ENCODE measurements around the gene RAD51AP1. TPM values are rescaled to one million over a fixed set of nuclear protein-coding genes. Genes with fewer than 3 reads are reported as not detected.

RAD51AP1 gene
- total and polyA plus RNA-seq, 4 donors = 2.1 to 6.9 (median 3.5) TPM

DNA sequence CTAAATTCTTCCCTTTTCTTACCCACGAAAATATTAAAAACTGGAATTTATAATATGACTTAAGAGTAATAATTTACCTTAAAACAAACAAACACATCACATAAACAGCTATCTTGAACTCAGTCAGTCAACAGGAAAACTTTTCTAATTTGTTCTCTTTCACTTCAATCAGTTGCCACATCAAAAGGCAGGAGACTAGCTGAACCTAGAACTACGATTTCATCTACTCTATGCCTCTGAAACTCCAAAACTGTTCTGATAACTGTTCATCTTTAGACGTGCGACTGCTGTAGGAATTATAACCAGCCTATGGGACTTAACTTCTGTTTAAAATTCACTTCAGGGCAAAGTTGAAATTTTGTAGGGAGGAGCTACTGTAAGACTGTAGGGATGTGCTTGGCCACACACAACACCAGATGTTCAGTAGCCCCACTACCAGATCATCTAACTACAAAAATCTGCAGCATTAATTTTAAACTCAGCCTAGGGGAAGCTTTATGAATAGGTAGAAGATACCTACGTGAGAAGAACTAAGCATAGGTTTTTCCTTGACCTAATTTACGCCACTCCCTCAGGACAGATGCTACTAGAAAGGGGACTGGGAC lies 7.6 kb upstream of the RAD51AP1 start:
- no peaks in the 10 kb centered on the region for H3K27me3 ChIP-seq (ENCODE audit: control insufficient read depth in 3 of 3, insufficient read depth in 3 of 3, low read length in 2 of 3)
- H3K4me1 ChIP-seq (ENCODE audit: control insufficient read depth in 5 of 5, insufficient read depth in 5 of 5, low read length in 5 of 5) = no peaks in the 10 kb centered on the region
- no peaks in the 10 kb centered on the region for H3K9me3 ChIP-seq (ENCODE audit: control insufficient read depth in 4 of 4, insufficient read depth in 3 of 4, low read length in 3 of 4)
- H3K4me3 ChIP-seq = no peak overlapping the region
- TF ChIP-seq, protein P1, sequence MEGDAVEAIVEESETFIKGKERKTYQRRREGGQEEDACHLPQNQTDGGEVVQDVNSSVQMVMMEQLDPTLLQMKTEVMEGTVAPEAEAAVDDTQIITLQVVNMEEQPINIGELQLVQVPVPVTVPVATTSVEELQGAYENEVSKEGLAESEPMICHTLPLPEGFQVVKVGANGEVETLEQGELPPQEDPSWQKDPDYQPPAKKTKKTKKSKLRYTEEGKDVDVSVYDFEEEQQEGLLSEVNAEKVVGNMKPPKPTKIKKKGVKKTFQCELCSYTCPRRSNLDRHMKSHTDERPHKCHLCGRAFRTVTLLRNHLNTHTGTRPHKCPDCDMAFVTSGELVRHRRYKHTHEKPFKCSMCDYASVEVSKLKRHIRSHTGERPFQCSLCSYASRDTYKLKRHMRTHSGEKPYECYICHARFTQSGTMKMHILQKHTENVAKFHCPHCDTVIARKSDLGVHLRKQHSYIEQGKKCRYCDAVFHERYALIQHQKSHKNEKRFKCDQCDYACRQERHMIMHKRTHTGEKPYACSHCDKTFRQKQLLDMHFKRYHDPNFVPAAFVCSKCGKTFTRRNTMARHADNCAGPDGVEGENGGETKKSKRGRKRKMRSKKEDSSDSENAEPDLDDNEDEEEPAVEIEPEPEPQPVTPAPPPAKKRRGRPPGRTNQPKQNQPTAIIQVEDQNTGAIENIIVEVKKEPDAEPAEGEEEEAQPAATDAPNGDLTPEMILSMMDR (IDR thresholded peaks at IDR 0.05; ENCODE audit: control extremely low read depth, extremely low read depth) = no peak
- H3K27ac ChIP-seq (ENCODE audit: low read depth in 1 of 2, low read length in 1 of 2) = no peak overlapping the region
- no peak overlapping the region for H3K9ac ChIP-seq (ENCODE audit: insufficient read depth in 1 of 2, low read length in 2 of 2)
- peaks cover 0 to 13% (median 8%) of the 10 kb centered on the region in 4 donors for H3K36me3 ChIP-seq (ENCODE audit: control insufficient read depth in 4 of 4, insufficient read depth in 4 of 4, low read length in 4 of 4)
- ATAC-seq (ENCODE audit: insufficient read depth, low FRiP score) = no peak
- DNase-seq = no peak
- WGBS, 2 donors = 87 to 88% methylated on average over 6 of the region's 6 CpGs

DNA sequence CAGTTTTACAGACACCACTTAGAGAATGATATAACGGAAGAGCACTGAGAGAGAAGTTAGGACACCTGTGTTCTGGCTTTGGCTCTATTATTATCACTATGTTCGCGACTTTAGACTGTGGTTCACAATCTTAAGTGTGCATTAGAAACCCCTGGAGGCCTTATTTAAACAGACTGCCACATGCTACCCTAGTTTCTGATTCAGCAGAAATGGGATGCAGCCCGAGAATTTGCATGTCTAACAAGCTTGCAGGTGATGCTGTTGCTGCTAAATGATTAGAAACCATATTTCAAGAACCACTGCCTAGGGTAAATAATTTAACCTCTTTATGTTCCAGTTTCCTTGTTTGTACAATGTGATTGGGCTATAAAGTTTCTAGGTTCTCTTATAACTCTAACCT lies 3.6 kb upstream of the RAD51AP1 start:
- TF ChIP-seq, protein P1 (IDR thresholded peaks at IDR 0.05; ENCODE audit: control extremely low read depth, extremely low read depth) = no peak
- Histone ChIP-seq H3K4me1 (ENCODE audit: control insufficient read depth in 5 of 5, insufficient read depth in 5 of 5, low read length in 5 of 5) (peaks cover 0 to 20% (median 11%) of the 10 kb centered on the region in 5 donors), H3K9ac (ENCODE audit: insufficient read depth in 1 of 2, low read length in 2 of 2) (no peak overlapping the region), H3K9me3 (ENCODE audit: control insufficient read depth in 4 of 4, insufficient read depth in 3 of 4, low read length in 3 of 4) (no peaks in the 10 kb centered on the region), H3K4me3 (no peak overlapping the region), H3K27ac (ENCODE audit: low read depth in 1 of 2, low read length in 1 of 2) (no peak overlapping the region), H3K36me3 (ENCODE audit: control insufficient read depth in 4 of 4, insufficient read depth in 4 of 4, low read length in 4 of 4) (peaks cover 0 to 10% (median 6%) of the 10 kb centered on the region in 4 donors), H3K27me3 (ENCODE audit: control insufficient read depth in 3 of 3, insufficient read depth in 3 of 3, low read length in 2 of 3) (no peaks in the 10 kb centered on the region)
- DNase-seq = no peak
- WGBS, 2 donors = 93 to 94% methylated on average over 4 of the region's 4 CpGs
- ATAC-seq (ENCODE audit: insufficient read depth, low FRiP score) = no peak

DNA sequence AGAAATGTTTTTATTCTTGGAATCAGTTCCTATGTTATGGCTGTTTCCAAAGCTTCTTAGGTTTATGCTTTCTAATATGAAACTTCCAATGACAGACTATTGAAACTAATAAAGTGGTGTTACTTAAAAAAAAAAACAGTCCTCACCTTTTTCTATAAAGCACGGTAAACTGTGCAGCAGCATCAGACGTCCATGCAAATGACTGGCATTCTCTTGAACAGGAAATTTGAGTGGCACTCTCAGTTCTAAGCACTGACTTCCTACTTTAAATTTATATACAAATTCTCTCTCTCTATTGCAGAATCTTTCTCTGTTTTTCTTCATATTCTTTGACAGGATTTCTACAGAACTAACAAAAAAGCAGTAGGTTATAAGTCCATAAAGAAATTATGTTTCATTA lies 2.8 kb upstream of the RAD51AP1 start:
- H3K27me3 ChIP-seq (ENCODE audit: control insufficient read depth in 3 of 3, insufficient read depth in 3 of 3, low read length in 2 of 3) = no peaks in the 10 kb centered on the region
- H3K27ac ChIP-seq (ENCODE audit: low read depth in 1 of 2, low read length in 1 of 2) = no peak overlapping the region
- ATAC-seq (ENCODE audit: insufficient read depth, low FRiP score) = no peak
- peaks cover 0 to 23% (median 11%) of the 10 kb centered on the region in 5 donors for H3K4me1 ChIP-seq (ENCODE audit: control insufficient read depth in 5 of 5, insufficient read depth in 5 of 5, low read length in 5 of 5)
- peaks cover 0 to 8% (median 6%) of the 10 kb centered on the region in 4 donors for H3K36me3 ChIP-seq (ENCODE audit: control insufficient read depth in 4 of 4, insufficient read depth in 4 of 4, low read length in 4 of 4)
- 65 to 76% methylated on average over 2 of the region's 2 CpGs for WGBS, 2 donors
- no peak overlapping the region for H3K4me3 ChIP-seq
- TF ChIP-seq, protein P1 (IDR thresholded peaks at IDR 0.05; ENCODE audit: control extremely low read depth, extremely low read depth) = no peak
- DNase-seq = no peak
- no peaks in the 10 kb centered on the region for H3K9me3 ChIP-seq (ENCODE audit: control insufficient read depth in 4 of 4, insufficient read depth in 3 of 4, low read length in 3 of 4)
- H3K9ac ChIP-seq (ENCODE audit: insufficient read depth in 1 of 2, low read length in 2 of 2) = no peak overlapping the region

Measured in lung (tissue), 12 donors.